Body of pancreas (tissue), 4 donors: ENCODE measurements around the gene C6orf136.

Experiments used
- CTCF ChIP-seq, 7 experiments: fragments of 450-650 bp in 4 of 7; fragments of 200-600 bp in 3 of 7; sonication (generic) in 3 of 7; IDR thresholded peaks; one replicate each; pipeline ENCODE4 v1.5.1; 2016 to 2019; ENCODE audit warnings: antibody characterized with exemption in 7 of 7
- POLR2A ChIP-seq, 3 donors: fragments of 450-650 bp; IDR thresholded peaks; one replicate each; pipeline ENCODE4 v1.6.1; 2016; ENCODE audit warnings: antibody characterized with exemption in 3 of 3, mild to moderate bottlenecking in 2 of 3

- TF ChIP-seq POLR2A (IDR thresholded peaks at IDR 0.05) (no peak), CTCF (IDR thresholded peaks at IDR 0.05) (no peak)
These were observed 28.6 kb upstream of the C6orf136 start for GRCh38 chr6:30618270-30618797.
